GM19455 (cell line): ENCODE results near the gene ABCB6.

Experiments used
- ATAC-seq: cut with Tn5 transposase; IDR thresholded peaks from one replicate; pipeline ENCODE4 v1.9.1; 2021; ENCODE audit not compliant: unreplicated experiment

Gene ABCB6

DNA sequence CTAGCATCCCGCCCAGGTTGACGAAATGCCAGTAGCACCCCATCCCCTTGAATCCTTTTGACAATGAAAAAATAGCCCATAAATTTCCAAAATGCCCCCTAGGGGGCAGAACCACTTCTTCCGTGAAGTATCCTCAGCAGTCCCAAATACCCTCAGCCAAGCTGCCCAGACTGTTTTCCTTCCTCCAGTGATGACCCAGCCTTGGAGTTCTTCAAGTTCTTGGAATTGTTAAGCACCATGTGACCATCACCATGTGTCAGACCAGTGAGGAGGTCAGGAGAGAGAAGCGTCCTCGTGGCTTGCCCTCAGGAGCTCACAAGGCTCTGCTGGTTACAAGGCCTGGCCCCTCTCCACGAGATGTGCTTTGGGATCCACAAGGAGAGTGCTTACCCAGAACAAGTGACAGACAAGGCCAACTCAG is 47.5 kb downstream of the ABCB6 start:
- no peak for ATAC-seq

GRCh38 chr2:219169930-219170654 is 48.7 kb downstream of the ABCB6 start, which contains the start of gene SLC23A3:
SLC23A3 (minus strand) TSS chr2:219170029; CDS start chr2:219169984, 45 bp downstream.
- no peak for ATAC-seq

DNA sequence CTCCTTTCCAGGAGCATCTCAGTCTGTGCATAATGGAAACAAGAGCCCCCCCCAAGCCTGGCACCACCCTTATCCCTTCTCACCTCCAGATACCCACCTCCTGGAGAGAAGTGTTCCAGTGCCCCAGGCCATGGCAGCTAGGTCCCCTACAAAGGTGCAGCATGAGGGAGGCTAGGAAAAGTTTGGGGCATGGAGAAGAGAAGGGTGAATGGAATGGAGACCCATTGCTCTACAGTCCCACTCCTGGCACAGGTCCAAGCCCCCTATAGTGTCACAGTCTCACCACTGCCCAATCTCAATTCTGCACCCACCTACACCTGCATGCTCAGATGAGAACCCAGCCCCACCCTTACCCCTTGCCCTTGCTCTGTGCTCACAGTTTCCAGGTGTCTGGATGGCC is 49.8 kb downstream of the ABCB6 start:
- ATAC-seq = no peak

DNA sequence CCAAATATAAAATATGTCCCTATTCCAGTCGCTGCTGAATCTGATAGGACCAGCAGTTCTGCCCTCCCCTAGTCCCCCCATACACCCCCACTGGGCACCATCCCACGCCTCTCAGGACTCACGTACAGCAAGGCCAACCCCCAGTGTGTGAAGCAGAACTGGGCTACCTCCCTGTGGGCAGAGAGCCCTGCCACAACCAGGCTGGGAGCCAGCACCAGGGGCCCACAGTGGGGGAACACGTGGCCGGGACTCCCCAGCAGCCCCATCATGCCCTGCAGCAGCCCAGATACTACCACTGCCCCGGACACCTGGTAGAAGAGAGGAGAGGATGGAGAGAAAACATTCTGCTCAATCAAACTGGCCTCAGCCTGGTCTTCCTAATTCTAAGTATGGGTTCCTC is 50.2 kb downstream of the ABCB6 start:
- no peak for ATAC-seq

- ATAC-seq = no peak
Observed at GRCh38 chr2:219167997-219168396, 50.8 kb downstream of the ABCB6 start.

GRCh38 chr2:219165058-219165911 is 53.5 kb downstream of the ABCB6 start:
- ATAC-seq = no peak

DNA sequence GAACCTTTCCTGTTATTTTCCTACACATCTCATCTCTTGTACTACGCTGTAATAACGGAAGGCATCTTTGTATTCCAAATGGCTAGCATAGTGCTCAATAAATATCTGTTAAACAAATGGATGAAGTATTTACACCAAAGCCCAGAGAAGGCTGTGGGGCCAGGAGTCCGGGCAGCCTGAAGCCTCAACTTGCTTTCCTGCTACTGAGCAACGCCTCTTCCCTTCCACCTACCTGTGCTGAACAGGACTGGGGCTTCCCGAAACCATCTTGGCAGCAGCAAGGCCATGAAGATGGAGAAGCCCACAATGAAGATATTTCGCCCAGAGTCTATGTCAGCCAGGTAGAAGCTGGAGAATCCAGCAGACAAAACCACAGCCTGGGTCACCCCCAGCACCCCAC is 55.6 kb downstream of the ABCB6 start:
- no peak for ATAC-seq

- no peak for ATAC-seq
Observed at GRCh38 chr2:219161097-219161496, 57.7 kb downstream of the ABCB6 start.

- peak; percentile 93 for ATAC-seq
Observed at GRCh38 chr2:219160186-219161017, 58.4 kb downstream of the ABCB6 start, which contains the start of gene NHEJ1. NHEJ1 (minus strand) TSS chr2:219160815; CDS start chr2:219158362, 2,453 bp downstream.
